ENCODE measurements around the gene RAD51B.

The RAD51B gene

GRCh38 chr14:68633131-68633991 is 813.8 kb downstream of the RAD51B start:
- in situ Hi-C loops (cut with HindIII; ENCODE audit: low pct_ligation_motif_present, low sequenced_read_pairs), result no loop called here
- Histone ChIP-seq H3K27ac (no peak overlapping the region), H3K36me3 (replicated peaks) (no peaks in the 10 kb centered on the region), H3K27me3 (replicated peaks) (no peaks in the 10 kb centered on the region), H3K4me3 (ENCODE audit: low read depth, low read length) (no peak overlapping the region)
- DNase-seq, result no peak
- TF ChIP-seq, protein P1, sequence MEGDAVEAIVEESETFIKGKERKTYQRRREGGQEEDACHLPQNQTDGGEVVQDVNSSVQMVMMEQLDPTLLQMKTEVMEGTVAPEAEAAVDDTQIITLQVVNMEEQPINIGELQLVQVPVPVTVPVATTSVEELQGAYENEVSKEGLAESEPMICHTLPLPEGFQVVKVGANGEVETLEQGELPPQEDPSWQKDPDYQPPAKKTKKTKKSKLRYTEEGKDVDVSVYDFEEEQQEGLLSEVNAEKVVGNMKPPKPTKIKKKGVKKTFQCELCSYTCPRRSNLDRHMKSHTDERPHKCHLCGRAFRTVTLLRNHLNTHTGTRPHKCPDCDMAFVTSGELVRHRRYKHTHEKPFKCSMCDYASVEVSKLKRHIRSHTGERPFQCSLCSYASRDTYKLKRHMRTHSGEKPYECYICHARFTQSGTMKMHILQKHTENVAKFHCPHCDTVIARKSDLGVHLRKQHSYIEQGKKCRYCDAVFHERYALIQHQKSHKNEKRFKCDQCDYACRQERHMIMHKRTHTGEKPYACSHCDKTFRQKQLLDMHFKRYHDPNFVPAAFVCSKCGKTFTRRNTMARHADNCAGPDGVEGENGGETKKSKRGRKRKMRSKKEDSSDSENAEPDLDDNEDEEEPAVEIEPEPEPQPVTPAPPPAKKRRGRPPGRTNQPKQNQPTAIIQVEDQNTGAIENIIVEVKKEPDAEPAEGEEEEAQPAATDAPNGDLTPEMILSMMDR (IDR thresholded peaks at IDR 0.05; ENCODE audit: low read depth, low read length, missing control alignments), result no peak

GRCh38 chr14:68634332-68634731 is 814.8 kb downstream of the RAD51B start:
- Histone ChIP-seq H3K4me3 (ENCODE audit: low read depth, low read length) (no peak overlapping the region), H3K36me3 (replicated peaks) (no peaks in the 10 kb centered on the region), H3K27me3 (replicated peaks) (no peaks in the 10 kb centered on the region), H3K27ac (no peak overlapping the region)
- no peak for DNase-seq
- in situ Hi-C loops (cut with HindIII; ENCODE audit: low pct_ligation_motif_present, low sequenced_read_pairs), result no loop called here
- TF ChIP-seq, protein P1 (IDR thresholded peaks at IDR 0.05; ENCODE audit: low read depth, low read length, missing control alignments), result no peak

DNA sequence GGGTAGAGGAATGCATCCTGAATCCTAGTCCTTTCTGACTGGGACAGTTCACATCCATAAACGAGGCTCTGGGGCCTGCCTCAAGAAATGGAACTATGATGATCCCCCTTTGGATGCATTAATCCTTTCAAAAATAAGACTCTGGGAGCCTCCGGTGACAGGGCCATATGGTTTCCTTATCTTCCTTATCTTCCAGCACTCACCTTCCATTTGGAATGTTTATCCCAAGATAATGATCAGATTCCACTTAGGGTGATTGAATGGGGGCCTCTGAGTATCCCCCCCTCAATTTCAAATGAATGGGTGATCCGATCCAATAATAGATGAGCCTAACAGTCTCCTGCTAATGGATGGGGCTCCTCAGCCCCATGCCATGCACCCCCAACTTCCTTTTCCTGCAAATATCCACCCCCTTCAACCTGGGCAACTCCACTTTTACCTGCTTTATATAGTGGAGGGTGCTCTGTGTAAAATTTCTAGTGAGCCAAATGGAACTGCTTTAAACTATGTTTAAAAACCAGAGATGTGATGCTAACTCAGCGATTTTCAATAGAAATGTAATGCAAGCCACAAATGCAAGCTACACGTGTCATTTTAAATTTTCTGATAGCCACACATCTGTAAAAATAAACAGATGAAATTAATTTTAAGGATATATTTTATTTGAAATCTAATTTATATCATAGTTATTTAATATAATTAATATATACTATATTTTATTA is 815.5 kb downstream of the RAD51B start:
- Histone ChIP-seq H3K4me3 (ENCODE audit: low read depth, low read length) (no peak overlapping the region), H3K27me3 (replicated peaks) (no peaks in the 10 kb centered on the region), H3K27ac (no peak overlapping the region), H3K36me3 (replicated peaks) (no peaks in the 10 kb centered on the region)
- no peak for DNase-seq
- TF ChIP-seq, protein P1 (IDR thresholded peaks at IDR 0.05; ENCODE audit: low read depth, low read length, missing control alignments), result no peak
- in situ Hi-C loops (cut with HindIII; ENCODE audit: low pct_ligation_motif_present, low sequenced_read_pairs), result no loop called here

DNA sequence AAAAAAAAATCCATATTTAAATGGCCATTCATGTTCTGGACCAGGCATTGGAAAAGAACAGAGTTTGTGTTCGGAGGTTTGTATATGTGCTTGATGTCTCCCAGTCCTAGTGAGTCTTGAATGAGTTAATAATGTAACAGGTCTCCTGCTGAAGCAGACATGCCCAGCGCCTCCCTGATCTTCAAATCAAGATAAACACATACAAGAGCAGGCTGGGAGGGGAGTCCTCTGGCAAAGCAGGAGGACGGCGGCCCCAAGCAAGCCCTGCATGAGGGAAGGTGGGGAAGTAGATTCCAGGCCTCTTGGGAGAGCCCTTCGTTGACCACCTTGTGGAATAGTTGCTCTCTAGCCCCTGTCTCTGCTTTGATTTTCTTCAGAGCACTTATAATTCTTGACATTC is 817.0 kb downstream of the RAD51B start:
- TF ChIP-seq, protein P1 (IDR thresholded peaks at IDR 0.05; ENCODE audit: low read depth, low read length, missing control alignments), result no peak
- Histone ChIP-seq H3K27me3 (replicated peaks) (no peaks in the 10 kb centered on the region), H3K4me3 (ENCODE audit: low read depth, low read length) (no peak overlapping the region), H3K27ac (no peak overlapping the region), H3K36me3 (replicated peaks) (no peaks in the 10 kb centered on the region)
- in situ Hi-C loops (cut with HindIII; ENCODE audit: low pct_ligation_motif_present, low sequenced_read_pairs), result no loop called here
- no peak for DNase-seq

- TF ChIP-seq, protein P1 (IDR thresholded peaks at IDR 0.05; ENCODE audit: low read depth, low read length, missing control alignments), result no peak
- no peaks in the 10 kb centered on the region for H3K27me3 ChIP-seq (replicated peaks)
- DNase-seq, result peak; percentile 45
- no peak overlapping the region for H3K27ac ChIP-seq
- in situ Hi-C loops (cut with HindIII; ENCODE audit: low pct_ligation_motif_present, low sequenced_read_pairs), result no loop called here
- H3K36me3 ChIP-seq (replicated peaks), result no peaks in the 10 kb centered on the region
- no peak overlapping the region for H3K4me3 ChIP-seq (ENCODE audit: low read depth, low read length)
These were observed 817.8 kb downstream of the RAD51B start for GRCh38 chr14:68637106-68638021.
